Aorta (tissue), 5 donors: ENCODE measurements around the gene SLC6A3. TPM values are rescaled to one million over a fixed set of nuclear protein-coding genes. Genes with fewer than 3 reads are reported as not detected.

ENCODE experiments used
- ATAC-seq: fragments of 200-7000 bp; cut with Tn5 transposase; one replicate; pipeline ENCODE4 v1.9.1; 2022; ENCODE audit warnings: moderate library complexity; ENCODE audit not compliant: low FRiP score
- DNase-seq, 2 donors: peaks; one replicate each; pipeline ENCODE4 v3.0.0-alpha.2; 2020
- H3K27ac ChIP-seq, 2 donors: one replicate each; pipeline ENCODE4 v1.5.1; 2013; ENCODE audit warnings: low read length in 2 of 2, mild to moderate bottlenecking in 2 of 2, moderate library complexity in 2 of 2, control low read depth in 1 of 2, inconsistent platforms in 1 of 2, low read depth in 1 of 2
- H3K27me3 ChIP-seq, 2 donors: one replicate each; pipeline ENCODE4 v1.6.1; 2013; ENCODE audit warnings: control low read depth in 1 of 2, low read length in 1 of 2, mild to moderate bottlenecking in 1 of 2, moderate library complexity in 1 of 2; ENCODE audit not compliant: insufficient read depth in 2 of 2, control insufficient read depth in 1 of 2
- H3K36me3 ChIP-seq, 2 donors: one replicate each; pipeline ENCODE4 v1.6.1; 2013; ENCODE audit warnings: control low read depth in 1 of 2, low read length in 1 of 2, mild to moderate bottlenecking in 1 of 2; ENCODE audit not compliant: insufficient read depth in 2 of 2, control insufficient read depth in 1 of 2
- H3K4me1 ChIP-seq, 2 donors: one replicate each; pipeline ENCODE4 v1.6.1; 2013; ENCODE audit warnings: low read length in 2 of 2, control low read depth in 1 of 2, mild to moderate bottlenecking in 1 of 2, moderate library complexity in 1 of 2; ENCODE audit not compliant: insufficient read depth in 2 of 2, control insufficient read depth in 1 of 2
- H3K4me3 ChIP-seq, 2 donors: one replicate each; pipeline ENCODE4 v1.5.1; 2013; ENCODE audit warnings: low read length in 2 of 2, control low read depth in 1 of 2, mild to moderate bottlenecking in 1 of 2
- H3K9me3 ChIP-seq: one replicate; pipeline ENCODE4 v1.6.1; 2013; ENCODE audit warnings: mild to moderate bottlenecking, low read length; ENCODE audit not compliant: control insufficient read depth
- WGBS, 2 donors: extraction: QIAGEN DNeasy Blood & Tissue Kit; methylation state at CpG; one replicate each; pipeline ENCODE4 v1.1.7; 2013; 5-methylcytosine and 5-hydroxymethylcytosine counted together
- intact Hi-C, 2 donors: fragments of 100-400 bp; cut with DNase I; formaldehyde crosslinking; loops; one replicate each; pipeline versions ENCODE4 v1.14.2 to v1.15.0; 2022
- polyA plus RNA-seq, 2 donors: library from polyadenylated mRNA; stranded (reverse); fragments of 200-250 nt; gene quantifications; one replicate each; pipeline ENCODE4 v1.2.3, GENCODE V29; 2013
- total RNA-seq, 2 donors: library from RNA; stranded (reverse); fragmentation: NEBNext Ultra II Directional; extraction: Animal tissue kit (Norgen Biotek cat#: 25700); gene quantifications; one replicate each; pipeline ENCODE4 v1.2.1, GENCODE V29; 2021
- donor health status: healthy with polysubstance abuse.
- donor health status: Bipolar disorder and iron deficiency.
- donor health status: DM: no; HTN: no; CAD: no.
- donor health status: DM: no; HTN: no; CAD: no.
- donor health status: DM: yes; HTN: yes; CAD: no.

Gene SLC6A3
- total and polyA plus RNA-seq, 4 donors, result 0.23 to 0.56 (median 0.30) TPM; not detected in 1

DNA sequence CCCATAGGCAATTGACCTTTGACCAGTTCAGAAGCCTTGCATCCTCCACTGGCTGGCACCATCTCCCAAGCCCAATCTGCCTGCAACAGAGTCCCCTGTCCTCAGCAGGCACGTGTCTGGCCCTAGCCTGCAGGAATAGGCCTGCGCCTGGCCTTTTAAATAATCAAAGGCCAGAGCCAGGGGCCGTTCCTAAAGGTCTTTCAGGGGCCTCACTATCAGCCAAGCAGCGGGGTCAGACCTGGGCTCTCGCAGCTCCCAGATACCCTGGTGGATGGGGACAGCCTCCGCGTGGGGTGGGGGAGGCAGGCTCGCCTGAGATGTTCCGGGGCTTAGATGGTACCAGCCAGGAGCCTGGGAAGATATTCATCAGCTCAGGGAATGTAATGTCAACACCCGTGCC is 32.6 kb downstream of the SLC6A3 start:
- Histone ChIP-seq H3K9me3 (no peaks in the 10 kb centered on the region), H3K4me3 (no peak overlapping the region), H3K27ac (no peak overlapping the region), H3K4me1 (no peaks in the 10 kb centered on the region), H3K27me3 (no peaks in the 10 kb centered on the region), H3K36me3 (no peaks in the 10 kb centered on the region)
- intact Hi-C loops, result no loop called here
- ATAC-seq (no peak), DNase-seq (peak in 1 of 2 donors; percentile 9)
- whole genome bisulfite sequencing, 2 donors, result 36 to 40% methylated on average over 10 of the region's 10 CpGs

DNA sequence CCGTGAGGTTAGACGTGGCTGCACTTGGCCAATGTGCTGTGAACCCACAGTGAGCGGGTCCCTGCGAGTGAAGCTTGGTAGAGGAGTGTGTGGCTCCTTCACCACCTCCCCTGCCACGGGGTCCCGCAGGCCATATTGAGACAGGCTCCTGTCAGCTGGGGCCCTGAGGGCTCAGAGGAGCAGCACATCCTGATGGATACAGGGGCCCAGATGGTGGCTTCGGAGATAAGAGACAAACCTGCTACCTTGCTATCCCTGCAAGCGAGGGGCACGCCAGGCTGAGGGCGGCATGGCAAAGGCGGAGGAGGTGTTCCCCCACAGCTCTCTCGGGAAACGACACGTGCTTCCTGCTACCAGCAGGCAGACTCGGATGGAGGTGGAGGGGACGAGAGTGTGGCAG is 33.1 kb downstream of the SLC6A3 start:
- DNase-seq (peak; percentile 19 to 53), ATAC-seq (no peak)
- WGBS, 2 donors, result 31 to 37% methylated on average over 16 of the region's 16 CpGs
- Histone ChIP-seq H3K9me3 (no peaks in the 10 kb centered on the region), H3K4me1 (no peaks in the 10 kb centered on the region), H3K27ac (no peak overlapping the region), H3K36me3 (no peaks in the 10 kb centered on the region), H3K4me3 (no peak overlapping the region), H3K27me3 (no peaks in the 10 kb centered on the region)
- intact Hi-C loops, result no loop called here

DNA sequence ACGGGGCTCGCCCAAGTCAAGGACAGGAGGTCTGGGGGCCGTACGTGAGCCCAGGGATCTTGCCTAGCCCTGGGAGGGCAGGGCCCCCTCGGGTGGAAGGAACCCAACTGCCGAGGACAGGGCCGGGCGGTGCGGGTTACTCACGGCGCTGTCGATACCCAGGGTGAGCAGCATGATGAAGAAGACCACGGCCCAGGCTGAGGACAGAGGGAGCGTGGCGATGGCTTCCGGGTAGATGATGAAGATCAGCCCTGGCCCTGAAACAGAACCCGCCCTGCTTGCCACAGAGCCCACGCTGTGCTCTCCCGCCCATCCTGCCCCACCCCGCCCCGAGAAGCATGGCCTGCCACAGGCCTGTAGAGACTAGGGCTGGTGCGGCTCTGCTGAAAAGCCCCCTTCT is 34.1 kb downstream of the SLC6A3 start:
- no peaks in the 10 kb centered on the region for H3K9me3 ChIP-seq
- H3K27ac ChIP-seq, result no peak overlapping the region
- no peaks in the 10 kb centered on the region for H3K36me3 ChIP-seq
- H3K4me3 ChIP-seq, result no peak overlapping the region
- ATAC-seq (no peak), DNase-seq (peak; percentile 27 to 66)
- H3K4me1 ChIP-seq, result no peaks in the 10 kb centered on the region
- 86% methylated on average over 22 of the region's 22 CpGs for WGBS, 2 donors
- H3K27me3 ChIP-seq, result no peaks in the 10 kb centered on the region
- intact Hi-C loops, result no loop called here

DNA sequence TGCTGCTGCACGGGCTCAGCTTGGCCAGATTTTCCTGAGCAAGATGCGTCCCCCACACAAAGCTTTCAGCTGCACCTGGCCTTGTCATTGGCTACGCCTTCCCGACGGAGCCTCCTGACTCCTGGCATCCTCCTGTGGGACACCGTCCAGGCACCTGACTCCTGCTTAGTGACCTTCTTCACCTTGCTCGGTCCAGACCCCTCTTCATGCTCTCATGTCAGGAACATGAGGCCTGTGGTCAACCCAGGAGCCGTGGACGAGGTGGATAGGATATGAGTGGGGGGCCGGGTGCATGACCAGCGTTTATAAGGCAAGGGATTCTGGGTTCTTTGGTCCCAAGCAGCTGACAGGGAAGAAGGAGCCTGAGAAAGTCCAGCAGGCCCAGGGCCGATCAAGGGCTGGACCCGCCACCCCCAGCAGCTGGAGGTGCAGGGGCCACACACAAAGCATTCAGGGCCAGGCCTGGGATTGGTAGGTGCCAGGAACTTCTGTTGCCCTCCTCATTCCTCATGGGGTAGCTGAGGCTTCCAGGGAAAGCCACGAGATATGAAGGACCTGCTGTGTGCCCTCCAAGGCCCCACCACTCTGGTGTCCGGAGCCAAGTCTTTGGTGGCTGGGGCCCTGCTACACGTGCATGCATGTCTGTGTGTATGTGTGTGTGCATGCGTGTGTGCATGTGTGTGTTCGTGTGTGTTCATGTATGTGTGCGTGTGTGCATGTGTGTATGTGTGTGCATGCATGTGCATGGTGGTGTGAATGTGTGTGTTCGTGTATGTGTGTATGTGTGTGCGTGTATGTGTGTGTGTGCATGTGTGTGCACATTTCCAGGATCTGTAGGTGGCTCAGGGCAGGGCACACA is 34.9 kb downstream of the SLC6A3 start:
- Histone ChIP-seq H3K4me3 (no peak overlapping the region), H3K9me3 (no peaks in the 10 kb centered on the region), H3K27ac (no peak overlapping the region), H3K4me1 (no peaks in the 10 kb centered on the region), H3K27me3 (no peaks in the 10 kb centered on the region), H3K36me3 (no peaks in the 10 kb centered on the region)
- 83 to 85% methylated on average over 21 of the region's 21 CpGs for WGBS, 2 donors
- no peak for ATAC-seq
- peak; percentile 20 to 64 for DNase-seq
- intact Hi-C loops, result no loop called here

DNA sequence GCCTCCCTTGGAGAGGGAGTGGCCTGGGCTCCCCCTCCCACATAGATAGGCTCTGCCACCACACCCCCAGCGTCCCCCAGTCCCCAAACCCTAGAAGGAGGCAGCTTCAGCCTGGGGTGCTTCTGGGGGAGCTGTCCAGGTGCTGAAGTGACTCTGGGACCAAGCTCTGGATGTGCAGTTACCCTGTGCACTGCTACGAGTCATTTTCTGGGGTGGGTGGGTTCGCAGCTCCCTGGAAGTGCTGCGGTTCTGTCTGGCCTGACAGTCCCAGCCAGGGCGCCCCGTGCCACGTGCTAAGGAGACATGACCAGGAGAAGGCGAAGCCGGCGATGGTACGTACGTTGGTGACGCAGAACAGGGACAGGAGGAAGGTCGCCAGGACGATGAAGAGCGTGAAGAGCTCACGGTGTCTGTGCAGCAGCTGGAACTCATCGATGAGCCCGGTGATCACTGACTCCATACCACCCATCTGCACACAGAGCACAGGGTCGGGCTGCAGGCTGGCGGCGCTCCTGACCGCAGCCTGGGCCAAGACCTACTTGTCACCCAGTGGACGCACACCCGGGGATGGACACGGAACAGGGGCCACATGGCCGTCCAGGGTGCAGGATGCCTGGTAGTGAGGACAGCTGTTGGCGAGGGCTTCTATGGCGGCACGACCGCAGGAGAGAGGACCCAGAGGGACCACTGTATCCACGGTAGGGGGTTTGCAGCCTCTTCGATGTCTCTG is 35.7 kb downstream of the SLC6A3 start:
- DNase-seq, result peak; percentile 38 to 68
- no peak for ATAC-seq

DNA sequence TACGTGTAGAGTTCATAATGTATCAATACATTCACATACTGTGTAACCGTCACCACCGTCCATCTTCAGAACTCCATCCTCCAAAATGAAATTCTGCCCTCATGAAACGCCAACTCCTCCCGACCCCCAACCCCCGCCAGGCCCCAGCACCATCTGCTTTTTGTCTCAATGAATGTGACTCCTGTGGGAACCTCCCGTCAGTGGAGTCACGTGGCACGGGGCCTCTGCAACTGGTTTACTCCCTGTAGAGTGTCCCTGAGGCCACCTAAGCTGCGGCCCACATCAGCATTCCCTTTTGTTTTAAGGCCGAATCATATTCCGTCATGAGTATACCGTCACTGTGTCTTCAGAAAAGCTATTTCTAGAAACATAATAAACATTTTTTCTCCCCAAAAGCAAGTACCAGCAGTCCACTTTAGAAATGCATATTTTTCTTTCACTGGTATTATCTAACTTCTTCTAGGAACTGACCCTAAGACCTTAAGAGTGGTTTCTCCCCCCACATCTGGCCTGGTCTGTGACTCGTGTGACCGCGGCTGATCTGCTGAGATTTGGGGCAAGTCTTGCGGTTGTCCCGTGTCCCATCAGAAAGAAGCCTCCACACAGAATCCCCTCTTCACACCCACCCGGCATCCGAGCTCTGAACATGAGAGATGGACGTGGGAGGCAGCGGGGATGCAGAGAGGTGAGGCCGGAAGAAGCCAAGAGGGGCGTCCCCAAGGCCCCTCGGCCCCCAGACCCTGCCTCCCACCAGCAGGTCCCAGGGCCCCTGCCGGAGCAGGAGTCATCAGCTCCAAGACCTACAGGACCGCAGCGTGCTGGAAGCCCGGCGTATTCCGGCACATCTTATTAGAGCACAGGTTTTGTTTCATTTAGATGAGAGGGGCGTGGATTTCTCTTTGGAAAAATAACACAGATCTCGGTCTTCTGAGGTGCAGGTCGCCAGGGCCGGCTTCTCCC is 38.3 kb downstream of the SLC6A3 start:
- DNase-seq (peak; percentile 35 to 63), ATAC-seq (no peak)
- WGBS, 2 donors, result 65 to 68% methylated on average over 35 of the region's 35 CpGs
- Histone ChIP-seq H3K27ac (no peak overlapping the region), H3K27me3 (no peaks in the 10 kb centered on the region), H3K4me1 (no peaks in the 10 kb centered on the region), H3K4me3 (no peak overlapping the region), H3K9me3 (no peaks in the 10 kb centered on the region), H3K36me3 (no peaks in the 10 kb centered on the region)
- intact Hi-C loops, result no loop called here

More for the DNA sequence above, 35.7 kb downstream of the SLC6A3 start:
- no peaks in the 10 kb centered on the region for H3K36me3 ChIP-seq
- intact Hi-C loops, result no loop called here
- 75 to 76% methylated on average over 33 of the region's 33 CpGs for WGBS, 2 donors
- H3K27ac ChIP-seq, result no peak overlapping the region
- H3K4me1 ChIP-seq, result no peaks in the 10 kb centered on the region
- H3K9me3 ChIP-seq, result no peaks in the 10 kb centered on the region
- no peak overlapping the region for H3K4me3 ChIP-seq
- no peaks in the 10 kb centered on the region for H3K27me3 ChIP-seq

DNA sequence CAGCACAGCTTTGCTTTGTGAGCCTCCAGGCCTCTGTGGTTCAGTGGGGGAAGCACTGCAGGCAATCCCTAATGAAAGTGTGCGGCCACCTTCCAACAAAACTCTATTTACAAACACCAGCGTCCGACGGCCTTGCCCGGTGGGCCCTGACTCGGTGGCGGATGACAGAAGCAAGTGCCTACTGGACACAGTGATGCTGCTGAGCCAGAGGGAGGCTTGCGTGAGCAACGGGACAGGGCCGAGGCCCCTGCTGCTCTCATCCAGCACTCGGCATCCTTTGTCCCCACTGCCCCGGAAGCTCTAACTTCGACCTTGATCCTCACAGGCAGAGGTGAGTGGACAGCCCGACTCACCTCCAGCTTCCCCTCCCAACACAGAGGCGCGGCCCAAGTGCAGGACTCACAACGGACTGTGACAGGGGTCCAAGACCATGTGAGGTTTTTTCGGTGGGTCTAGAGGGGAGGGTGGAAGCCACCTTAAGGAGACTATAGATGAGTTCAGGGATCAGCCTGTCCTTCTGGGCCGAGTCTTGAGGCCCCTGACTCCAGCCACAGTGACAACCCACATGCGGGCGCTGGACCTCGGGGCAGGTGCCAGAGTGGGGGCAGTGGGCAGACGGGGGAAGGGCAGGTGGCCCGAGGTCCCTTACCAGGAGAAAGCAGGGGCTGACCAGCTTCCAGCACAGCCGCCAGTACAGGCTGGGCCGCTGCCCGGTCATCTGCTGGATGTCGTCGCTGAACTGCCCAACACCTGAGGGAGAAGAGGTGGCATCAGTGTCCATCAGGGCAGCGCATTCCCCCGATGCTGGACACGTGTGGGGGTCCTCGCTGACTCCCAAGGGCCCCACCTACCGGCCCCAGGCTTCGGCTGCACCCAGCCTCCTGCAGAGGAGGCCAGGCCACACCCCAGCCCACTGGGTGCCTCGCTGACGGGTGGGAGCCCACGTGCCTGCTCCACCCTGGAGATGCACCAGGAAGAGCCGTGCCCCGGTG is 39.4 kb downstream of the SLC6A3 start:
- Histone ChIP-seq H3K36me3 (no peaks in the 10 kb centered on the region), H3K27me3 (no peaks in the 10 kb centered on the region), H3K27ac (no peak overlapping the region), H3K9me3 (no peaks in the 10 kb centered on the region), H3K4me1 (no peaks in the 10 kb centered on the region), H3K4me3 (no peak overlapping the region)
- intact Hi-C loops, result no loop called here
- DNase-seq (peak; percentile 36 to 65), ATAC-seq (no peak)
- 85 to 86% methylated on average over 40 of the region's 40 CpGs for WGBS, 2 donors
